ENCODE results near the gene ATXN3L. TPM values are rescaled to one million over a fixed set of nuclear protein-coding genes. Genes with fewer than 3 reads are reported as not detected.

The ATXN3L gene
- total and polyA plus RNA-seq, 5 donors, result not detected

- intact Hi-C loops (cut with DNase I), result no loop called here
These were observed 21.7 kb upstream of the ATXN3L start for GRCh38 chrX:13341491-13342101.

GRCh38 chrX:13340182-13340791 is 20.4 kb upstream of the ATXN3L start:
- no peak for DNase-seq
- Histone ChIP-seq H3K4me3 (ENCODE audit: low read length) (no peak overlapping the region), H3K27me3 (ENCODE audit: control insufficient read depth, insufficient read depth) (no peaks in the 10 kb centered on the region), H3K27ac (ENCODE audit: low read length) (no peak overlapping the region), H3K9me3 (ENCODE audit: control insufficient read depth, low read length) (no peaks in the 10 kb centered on the region), H3K4me1 (ENCODE audit: control insufficient read depth, insufficient read depth, low read length) (peaks cover 1% of the 10 kb centered on the region)
- 87% methylated on average over 10 of the region's 10 CpGs for WGBS
- intact Hi-C loops (cut with DNase I), result no loop called here
- ATAC-seq, result no peak

More at GRCh38 chrX:13341491-13342101, 21.7 kb upstream of the ATXN3L start:
- H3K4me3 ChIP-seq (ENCODE audit: low read length), result no peak overlapping the region
- no peaks in the 10 kb centered on the region for H3K9me3 ChIP-seq (ENCODE audit: control insufficient read depth, low read length)
- WGBS, result 62% methylated on average over 3 of the region's 3 CpGs
- no peak overlapping the region for H3K27ac ChIP-seq (ENCODE audit: low read length)
- ATAC-seq, result no peak
- no peaks in the 10 kb centered on the region for H3K27me3 ChIP-seq (ENCODE audit: control insufficient read depth, insufficient read depth)
- DNase-seq, result no peak
- H3K4me1 ChIP-seq (ENCODE audit: control insufficient read depth, insufficient read depth, low read length), result peaks cover 1% of the 10 kb centered on the region

- intact Hi-C loops (cut with DNase I), result no loop called here
- DNase-seq, result no peak
- Histone ChIP-seq H3K9me3 (ENCODE audit: control insufficient read depth, low read length) (no peaks in the 10 kb centered on the region), H3K27me3 (ENCODE audit: control insufficient read depth, insufficient read depth) (no peaks in the 10 kb centered on the region), H3K4me1 (ENCODE audit: control insufficient read depth, insufficient read depth, low read length) (peaks cover 1% of the 10 kb centered on the region), H3K4me3 (ENCODE audit: low read length) (no peak overlapping the region), H3K27ac (ENCODE audit: low read length) (no peak overlapping the region)
- WGBS, result 88% methylated on average over 3 of the region's 3 CpGs
- no peak for ATAC-seq
These were observed 19.8 kb upstream of the ATXN3L start for GRCh38 chrX:13339607-13340006.

- H3K27ac ChIP-seq (ENCODE audit: low read length), result no peak overlapping the region
- DNase-seq (no peak), ATAC-seq (no peak)
- no peaks in the 10 kb centered on the region for H3K9me3 ChIP-seq (ENCODE audit: control insufficient read depth, low read length)
- H3K4me1 ChIP-seq (ENCODE audit: control insufficient read depth, insufficient read depth, low read length), result peaks cover 1% of the 10 kb centered on the region
- H3K27me3 ChIP-seq (ENCODE audit: control insufficient read depth, insufficient read depth), result no peaks in the 10 kb centered on the region
- H3K4me3 ChIP-seq (ENCODE audit: low read length), result no peak overlapping the region
- intact Hi-C loops (cut with DNase I), result no loop called here
- WGBS, result 47% methylated on average over 3 of the region's 3 CpGs
These were observed 19.2 kb upstream of the ATXN3L start for GRCh38 chrX:13338996-13339515.

GRCh38 chrX:13334491-13334890 is 14.6 kb upstream of the ATXN3L start:
- intact Hi-C loops (cut with DNase I), result no loop called here
- H3K9me3 ChIP-seq (ENCODE audit: control insufficient read depth, low read length), result no peaks in the 10 kb centered on the region
- no peak for ATAC-seq
- DNase-seq, result no peak
- no peaks in the 10 kb centered on the region for H3K4me1 ChIP-seq (ENCODE audit: control insufficient read depth, insufficient read depth, low read length)
- H3K27ac ChIP-seq (ENCODE audit: low read length), result no peak overlapping the region
- H3K27me3 ChIP-seq (ENCODE audit: control insufficient read depth, insufficient read depth), result no peaks in the 10 kb centered on the region
- 94% methylated on average over 6 of the region's 6 CpGs for WGBS
- H3K4me3 ChIP-seq (ENCODE audit: low read length), result no peak overlapping the region

GRCh38 chrX:13330446-13330845 is 10.6 kb upstream of the ATXN3L start:
- H3K9me3 ChIP-seq (ENCODE audit: control insufficient read depth, low read length), result no peaks in the 10 kb centered on the region

GRCh38 chrX:13327666-13328065 is 7.8 kb upstream of the ATXN3L start:
- Histone ChIP-seq H3K4me1 (ENCODE audit: control insufficient read depth, insufficient read depth, low read length) (no peaks in the 10 kb centered on the region), H3K27me3 (ENCODE audit: control insufficient read depth, insufficient read depth) (no peaks in the 10 kb centered on the region), H3K27ac (ENCODE audit: low read length) (no peak overlapping the region), H3K4me3 (ENCODE audit: low read length) (no peak overlapping the region), H3K9me3 (ENCODE audit: control insufficient read depth, low read length) (no peaks in the 10 kb centered on the region)
- DNase-seq (no peak), ATAC-seq (no peak)
- 96% methylated on average over 8 of the region's 8 CpGs for WGBS
- intact Hi-C loops (cut with DNase I), result no loop called here

More at GRCh38 chrX:13330446-13330845, 10.6 kb upstream of the ATXN3L start:
- no peak overlapping the region for H3K27ac ChIP-seq (ENCODE audit: low read length)
- intact Hi-C loops (cut with DNase I), result no loop called here
- H3K4me3 ChIP-seq (ENCODE audit: low read length), result no peak overlapping the region
- no peaks in the 10 kb centered on the region for H3K27me3 ChIP-seq (ENCODE audit: control insufficient read depth, insufficient read depth)
- no peak for ATAC-seq
- WGBS, result 94% methylated on average over 2 of the region's 2 CpGs
- no peak for DNase-seq
- H3K4me1 ChIP-seq (ENCODE audit: control insufficient read depth, insufficient read depth, low read length), result no peaks in the 10 kb centered on the region

- H3K4me3 ChIP-seq (ENCODE audit: low read length), result no peak overlapping the region
- whole genome bisulfite sequencing, result 68% methylated on average over 1 of the region's 1 CpG
- H3K9me3 ChIP-seq (ENCODE audit: control insufficient read depth, low read length), result no peaks in the 10 kb centered on the region
- ATAC-seq (no peak), DNase-seq (no peak)
- H3K27ac ChIP-seq (ENCODE audit: low read length), result no peak overlapping the region
- no peaks in the 10 kb centered on the region for H3K27me3 ChIP-seq (ENCODE audit: control insufficient read depth, insufficient read depth)
- intact Hi-C loops (cut with DNase I), result no loop called here
- H3K4me1 ChIP-seq (ENCODE audit: control insufficient read depth, insufficient read depth, low read length), result no peaks in the 10 kb centered on the region
These were observed 3.4 kb upstream of the ATXN3L start for GRCh38 chrX:13323241-13323640.

- Histone ChIP-seq H3K9me3 (ENCODE audit: control insufficient read depth, low read length) (no peaks in the 10 kb centered on the region), H3K27ac (ENCODE audit: low read length) (no peak overlapping the region), H3K27me3 (ENCODE audit: control insufficient read depth, insufficient read depth) (no peaks in the 10 kb centered on the region), H3K4me3 (ENCODE audit: low read length) (no peak overlapping the region), H3K4me1 (ENCODE audit: control insufficient read depth, insufficient read depth, low read length) (no peaks in the 10 kb centered on the region)
- ATAC-seq, result no peak
- 96% methylated on average over 6 of the region's 6 CpGs for WGBS
- intact Hi-C loops (cut with DNase I), result no loop called here
- DNase-seq, result no peak
These were observed 2.5 kb downstream of the ATXN3L start for GRCh38 chrX:13317366-13317765.

GRCh38 chrX:13311560-13311959 is 8.3 kb downstream of the ATXN3L start:
- DNase-seq (no peak), ATAC-seq (no peak)
- Histone ChIP-seq H3K27me3 (ENCODE audit: control insufficient read depth, insufficient read depth) (no peaks in the 10 kb centered on the region), H3K9me3 (ENCODE audit: control insufficient read depth, low read length) (no peaks in the 10 kb centered on the region), H3K4me3 (ENCODE audit: low read length) (no peak overlapping the region), H3K4me1 (ENCODE audit: control insufficient read depth, insufficient read depth, low read length) (no peaks in the 10 kb centered on the region), H3K27ac (ENCODE audit: low read length) (no peak overlapping the region)
- WGBS, result 94% methylated on average over 6 of the region's 6 CpGs
- intact Hi-C loops (cut with DNase I), result no loop called here

GRCh38 chrX:13309631-13310030 is 10.2 kb downstream of the ATXN3L start:
- Histone ChIP-seq H3K27me3 (ENCODE audit: control insufficient read depth, insufficient read depth) (no peaks in the 10 kb centered on the region), H3K27ac (ENCODE audit: low read length) (no peak overlapping the region), H3K9me3 (ENCODE audit: control insufficient read depth, low read length) (no peaks in the 10 kb centered on the region), H3K4me3 (ENCODE audit: low read length) (no peak overlapping the region), H3K4me1 (ENCODE audit: control insufficient read depth, insufficient read depth, low read length) (no peaks in the 10 kb centered on the region)
- 94% methylated on average over 3 of the region's 3 CpGs for WGBS
- intact Hi-C loops (cut with DNase I), result no loop called here
- ATAC-seq, result no peak
- no peak for DNase-seq
